CD4-positive, alpha-beta T cell treated with Interferon gamma for 1 hour (primary cell): Measurements from ENCODE around the gene DHX40.
"Not testable (repeated sequence)": the region's sequence is repeated elsewhere in the genome, so short reads cannot be mapped to it uniquely, and the experiment has no call there.

Source experiments
- DNase-seq: peaks from one replicate; pipeline ENCODE4 v3.0.0-alpha.2; 2020

The DHX40 gene

GRCh38 chr17:59561042-59561441, 4.4 kb upstream of the DHX40 start:
- no peak for DNase-seq

GRCh38 chr17:59565959-59566324, 532 bp downstream of the DHX40 start:
- peak; percentile 69 for DNase-seq

GRCh38 chr17:59569151-59569550, 3.7 kb downstream of the DHX40 start:
- DNase-seq: not testable (repeated sequence)

GRCh38 chr17:59572301-59572924, 7.0 kb downstream of the DHX40 start:
- DNase-seq: no peak

GRCh38 chr17:59584168-59584567, 18.8 kb downstream of the DHX40 start:
- DNase-seq: not testable (repeated sequence)

GRCh38 chr17:59600169-59600568, 34.8 kb downstream of the DHX40 start:
- DNase-seq: no peak

GRCh38 chr17:59601130-59601529, 35.7 kb downstream of the DHX40 start:
- DNase-seq: no peak

GRCh38 chr17:59607061-59607460, 41.7 kb downstream of the DHX40 start:
- no peak for DNase-seq

GRCh38 chr17:59607817-59608403, 42.5 kb downstream of the DHX40 start:
- DNase-seq: no peak

- no peak for DNase-seq
These were observed 46.1 kb downstream of the DHX40 start for GRCh38 chr17:59611503-59611902.

- DNase-seq: no peak
These were observed 51.0 kb downstream of the DHX40 start for GRCh38 chr17:59616253-59616920.

GRCh38 chr17:59617156-59617732, 51.8 kb downstream of the DHX40 start:
- no peak for DNase-seq

- no peak for DNase-seq
These were observed 53.6 kb downstream of the DHX40 start for GRCh38 chr17:59619035-59619297.

GRCh38 chr17:59619298-59620063, 54.1 kb downstream of the DHX40 start, which contains the start of gene CLTC:
TSS of gene CLTC (plus strand) at chr17:59619895. CDS start at chr17:59620132, 237 bp downstream.
- peak; percentile 92 for DNase-seq

GRCh38 chr17:59620064-59620359, 54.6 kb downstream of the DHX40 start:
- DNase-seq: no peak

- peak; percentile 39 for DNase-seq
These were observed 55.3 kb downstream of the DHX40 start for GRCh38 chr17:59620518-59621259.

GRCh38 chr17:59621771-59622170, 56.4 kb downstream of the DHX40 start:
- no peak for DNase-seq

GRCh38 chr17:59623151-59623550, 57.7 kb downstream of the DHX40 start:
- no peak for DNase-seq

- DNase-seq: no peak
These were observed 61.3 kb downstream of the DHX40 start for GRCh38 chr17:59626756-59627155.

GRCh38 chr17:59627274-59627673, 61.9 kb downstream of the DHX40 start:
- DNase-seq: no peak

- DNase-seq: no peak
These were observed 62.4 kb downstream of the DHX40 start for GRCh38 chr17:59627770-59628171.

- DNase-seq: no peak
These were observed 63.8 kb downstream of the DHX40 start for GRCh38 chr17:59629174-59629573.

GRCh38 chr17:59631276-59631675, 65.9 kb downstream of the DHX40 start:
- no peak for DNase-seq
